ENCODE data around the gene CPPED1.

GRCh38 chr16:12685806-12686205, 117.9 kb downstream of the CPPED1 start:
- no peak for TF ChIP-seq EP300 (IDR thresholded peaks at IDR 0.05)
- TF ChIP-seq CTCF (IDR thresholded peaks at IDR 0.05): no peak
- no peak for TF ChIP-seq POLR2A (IDR thresholded peaks at IDR 0.05; ENCODE audit: low read depth)
- TF ChIP-seq POLR2AphosphoS5 (IDR thresholded peaks at IDR 0.05): no peak
